Amniotic stem cell (primary cell): ENCODE measurements around the gene RNF13.
"Not testable (repeated sequence)": the region's sequence is repeated elsewhere in the genome, so short reads cannot be mapped to it uniquely, and the experiment has no call there.

ENCODE experiments used
- DNase-seq: peaks from one replicate; lab custom pipeline; 2025; lab: John Stamatoyannopoulos, UW

The RNF13 gene

GRCh38 chr3:149900322-149900721 lies 87.3 kb downstream of the RNF13 start:
- DNase-seq, result no peak

DNA sequence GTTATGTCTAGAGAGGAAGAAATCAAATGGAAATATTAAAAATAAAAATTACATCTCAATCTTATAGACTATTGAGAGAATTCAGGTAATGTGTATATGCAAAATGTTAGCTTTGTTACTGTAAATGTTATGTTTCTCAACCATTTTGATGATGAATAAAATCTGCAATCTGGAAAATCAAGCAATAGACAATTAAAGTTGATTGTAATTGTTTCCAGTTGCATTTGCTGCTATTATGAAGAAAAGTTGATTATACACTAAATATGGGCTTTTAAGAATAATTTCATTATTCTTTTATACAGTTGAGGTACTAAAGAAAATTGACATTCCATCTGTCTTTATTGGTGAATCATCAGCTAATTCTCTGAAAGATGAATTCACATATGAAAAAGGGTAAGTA lies 88.8 kb downstream of the RNF13 start:
- DNase-seq, result no peak

DNA sequence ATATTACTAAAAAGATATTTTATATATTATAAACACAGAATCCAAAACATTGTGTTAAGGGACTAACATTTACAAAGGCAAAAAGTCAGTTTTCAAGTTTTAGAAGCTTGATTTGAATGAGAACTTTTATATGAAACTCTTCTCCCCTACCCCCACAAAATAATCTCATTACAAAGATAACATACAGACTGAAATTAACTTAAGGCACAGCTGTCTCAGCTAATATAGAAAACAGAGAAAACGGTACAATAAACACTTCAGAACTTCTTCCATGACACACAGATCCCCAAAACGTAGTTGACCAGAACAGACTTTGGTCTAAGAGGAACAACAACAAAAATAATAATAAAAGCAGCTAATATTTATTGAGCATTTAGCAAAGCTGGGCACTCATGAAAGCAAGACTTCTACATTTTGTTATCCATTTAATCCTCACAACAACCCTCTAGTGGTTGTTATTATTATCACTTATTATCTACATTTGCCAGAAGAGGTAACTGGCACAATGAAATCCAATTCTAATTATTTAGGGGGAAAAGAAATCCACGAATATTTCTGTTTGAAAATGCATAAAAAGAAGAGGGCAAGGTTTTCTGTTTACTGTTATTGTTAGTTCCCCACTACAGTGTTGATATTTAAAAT lies 89.6 kb downstream of the RNF13 start:
- DNase-seq, result no peak

GRCh38 chr3:149906036-149906435 lies 93.0 kb downstream of the RNF13 start:
- DNase-seq, result no peak

GRCh38 chr3:149908424-149908957 lies 95.5 kb downstream of the RNF13 start:
- DNase-seq, result no peak

- DNase-seq, result no peak
Observed at GRCh38 chr3:149909923-149910322, 96.9 kb downstream of the RNF13 start.

GRCh38 chr3:149917124-149917667 lies 104.2 kb downstream of the RNF13 start:
- DNase-seq, result no peak

DNA sequence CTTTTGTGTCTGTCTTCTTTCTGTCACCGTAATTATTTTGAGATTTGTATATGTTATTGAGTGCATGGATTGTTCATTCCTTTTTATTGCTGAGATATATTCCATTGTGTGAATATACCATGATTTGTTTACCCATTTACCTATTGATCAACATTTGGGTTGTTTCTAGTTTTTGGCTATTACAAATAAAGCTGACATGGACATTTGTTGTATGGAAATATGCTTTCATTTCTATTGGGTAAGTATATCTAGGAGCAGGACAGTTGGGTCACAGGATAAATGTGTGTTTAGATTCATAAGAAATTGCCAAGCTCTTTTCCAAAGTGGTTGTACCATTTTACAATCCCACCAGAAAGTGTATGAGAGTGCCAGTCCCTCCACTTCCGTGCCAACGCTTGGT lies 106.5 kb downstream of the RNF13 start:
- DNase-seq, result no peak

GRCh38 chr3:149920119-149920518 lies 107.1 kb downstream of the RNF13 start:
- DNase-seq, result no peak

- DNase-seq, result no peak
Observed at GRCh38 chr3:149933008-149933407, 120.0 kb downstream of the RNF13 start.

GRCh38 chr3:149933858-149934257 lies 120.8 kb downstream of the RNF13 start:
- no peak for DNase-seq

DNA sequence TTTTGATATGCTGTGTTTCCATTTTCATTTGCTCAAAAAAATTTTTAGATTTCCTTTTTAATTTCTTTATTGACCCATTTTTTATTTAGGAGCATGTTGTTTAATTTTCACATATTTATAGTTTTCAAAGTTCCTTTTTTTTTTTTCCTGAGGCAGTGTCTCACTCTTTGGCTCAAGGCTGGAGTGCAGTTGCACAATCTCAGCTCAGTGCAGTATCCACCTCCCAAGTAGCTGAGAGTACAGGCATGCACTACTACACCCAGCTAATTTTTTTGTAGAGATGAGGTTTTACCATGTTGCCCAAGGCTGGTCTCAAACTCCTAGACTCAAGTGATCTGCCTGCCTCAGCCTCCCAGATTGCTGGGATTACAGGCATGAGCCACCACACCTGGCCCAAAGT lies 121.5 kb downstream of the RNF13 start:
- no peak for DNase-seq

GRCh38 chr3:149936812-149937230 lies 123.8 kb downstream of the RNF13 start:
- no peak for DNase-seq

- not testable (repeated sequence) for DNase-seq
Observed at GRCh38 chr3:149938392-149939055, 125.5 kb downstream of the RNF13 start.

- no peak for DNase-seq
Observed at GRCh38 chr3:149941186-149941585, 128.2 kb downstream of the RNF13 start.

GRCh38 chr3:149941946-149942345 lies 128.9 kb downstream of the RNF13 start:
- DNase-seq, result no peak

DNA sequence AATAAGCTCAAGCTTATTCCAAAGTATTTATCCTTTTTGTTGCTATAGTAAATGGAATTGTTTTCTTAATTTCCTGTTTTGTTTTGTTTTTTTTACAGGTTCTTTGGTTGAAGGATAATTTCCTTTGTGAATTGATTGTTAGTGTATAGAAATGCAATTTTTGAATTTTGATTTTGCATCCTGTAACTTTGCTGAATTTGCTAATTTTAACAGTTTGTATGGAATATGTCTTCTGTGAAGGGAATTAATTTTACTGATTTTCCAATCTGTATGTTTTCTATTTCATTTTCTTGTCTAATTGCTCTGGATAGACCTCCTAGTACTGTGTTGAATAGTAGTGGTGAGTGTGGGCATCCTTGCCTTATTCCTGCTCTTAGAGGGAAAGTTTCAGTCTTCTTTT lies 129.4 kb downstream of the RNF13 start:
- DNase-seq, result no peak

DNA sequence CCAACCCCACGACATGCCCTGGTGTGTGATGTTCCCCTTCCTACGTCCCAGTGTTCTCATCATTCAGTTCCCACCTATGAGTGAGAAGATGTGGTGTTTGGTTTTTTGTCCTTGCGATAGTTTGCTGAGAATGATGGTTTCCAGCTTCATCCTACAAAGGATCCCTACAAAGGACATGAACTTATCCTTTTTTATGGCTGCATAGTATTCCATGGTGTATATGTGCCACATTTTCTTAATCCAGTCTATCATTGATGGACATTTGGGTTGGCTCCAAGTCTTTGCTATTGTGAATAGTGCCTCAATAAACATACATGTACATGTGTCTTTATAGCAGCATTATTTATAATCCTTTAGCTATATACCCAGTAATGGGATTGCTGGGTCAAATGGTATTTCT lies 131.0 kb downstream of the RNF13 start:
- DNase-seq, result not testable (repeated sequence)

- DNase-seq, result no peak
Observed at GRCh38 chr3:149947231-149947630, 134.2 kb downstream of the RNF13 start.

DNA sequence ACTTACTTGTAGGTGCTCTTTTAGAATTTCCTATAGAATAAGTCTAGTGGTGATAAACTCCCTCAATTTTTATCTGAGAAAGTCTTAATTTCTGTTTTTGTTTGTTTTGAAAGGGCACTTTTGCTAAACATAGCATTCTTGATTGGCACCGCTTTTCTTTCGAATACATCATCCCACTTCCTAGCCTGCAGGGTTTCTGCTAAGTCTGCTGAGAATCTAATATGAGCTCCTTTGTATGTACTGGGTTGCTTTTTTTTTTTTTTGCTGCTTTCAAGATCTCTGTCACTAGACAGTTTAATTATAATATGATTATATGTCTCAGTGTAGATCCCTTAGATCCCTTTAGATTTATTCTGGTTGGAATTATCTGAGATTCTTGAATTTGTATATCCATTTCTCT lies 136.2 kb downstream of the RNF13 start:
- no peak for DNase-seq

- DNase-seq, result no peak
Observed at GRCh38 chr3:149954812-149955211, 141.8 kb downstream of the RNF13 start.

GRCh38 chr3:149955449-149955848 lies 142.4 kb downstream of the RNF13 start:
- DNase-seq, result no peak

- DNase-seq, result no peak
Observed at GRCh38 chr3:149957361-149958125, 144.5 kb downstream of the RNF13 start.
